Liver (tissue), 9 donors: ENCODE measurements around the gene DAPK2. TPM values are rescaled to one million over a fixed set of nuclear protein-coding genes. Genes with fewer than 3 reads are reported as not detected.
"Not testable (repeated sequence)": the region's sequence is repeated elsewhere in the genome, so short reads cannot be mapped to it uniquely, and the experiment has no call there.

Source experiments
- DNase-seq: peaks from one replicate; pipeline ENCODE4 v3.0.0-alpha.2; 2017; ENCODE audit warnings: low spot score
- H3K27ac ChIP-seq, 2 donors: one replicate each; pipeline ENCODE4 v1.7.0; 2013; ENCODE audit warnings: inconsistent platforms in 2 of 2, low read length in 2 of 2, control low read depth in 1 of 2, low read depth in 1 of 2, mild to moderate bottlenecking in 1 of 2
- H3K27me3 ChIP-seq, 4 donors: one replicate each; pipeline versions ENCODE4 v1.6.1 to v1.7.0; 2013; ENCODE audit warnings: low read length in 3 of 4, inconsistent platforms in 1 of 4, mild to moderate bottlenecking in 1 of 4, moderate library complexity in 1 of 4; ENCODE audit not compliant: control insufficient read depth in 4 of 4, insufficient read depth in 4 of 4
- H3K36me3 ChIP-seq, 4 donors: one replicate each; pipeline versions ENCODE4 v1.6.1 to v1.7.0; 2013; ENCODE audit warnings: low read length in 3 of 4, mild to moderate bottlenecking in 3 of 4, low read depth in 1 of 4, moderate library complexity in 1 of 4; ENCODE audit not compliant: control insufficient read depth in 4 of 4, insufficient read depth in 3 of 4
- H3K4me1 ChIP-seq, 4 donors: one replicate each; pipeline versions ENCODE4 v1.6.1 to v1.7.0; 2013; ENCODE audit warnings: low read length in 3 of 4, mild to moderate bottlenecking in 3 of 4, moderate library complexity in 1 of 4; ENCODE audit not compliant: control insufficient read depth in 4 of 4, insufficient read depth in 4 of 4
- H3K4me3 ChIP-seq, 3 donors: one replicate each; pipeline versions ENCODE4 v1.6.1 to v1.7.0; 2013; ENCODE audit warnings: low read length in 3 of 3, control low read depth in 1 of 3, low read depth in 1 of 3, mild to moderate bottlenecking in 1 of 3
- H3K9ac ChIP-seq, 2 donors: one replicate each; pipeline ENCODE4 v1.7.0; 2013; ENCODE audit warnings: low read length in 2 of 2, mild to moderate bottlenecking in 2 of 2, moderate library complexity in 2 of 2, control low read depth in 1 of 2, low read depth in 1 of 2
- H3K9me3 ChIP-seq, 4 donors: one replicate each; pipeline versions ENCODE4 v1.6.1 to v1.7.0; 2013; ENCODE audit warnings: low read length in 3 of 4; ENCODE audit not compliant: control insufficient read depth in 4 of 4
- EGR1 ChIP-seq, 2 donors: IDR thresholded peaks; 2 replicates each; pipeline ENCODE4 v1.6.1; 2016 to 2018; ENCODE audit warnings: antibody characterized with exemption in 2 of 2, low read depth in 2 of 2
- FOXA1 ChIP-seq: IDR thresholded peaks from 2 replicates; pipeline ENCODE4 v1.6.1; 2016; ENCODE audit warnings: antibody characterized with exemption
- FOXA2 ChIP-seq: IDR thresholded peaks from 2 replicates; pipeline ENCODE4 v1.6.1; 2016; ENCODE audit warnings: antibody characterized with exemption
- GABPA ChIP-seq, 2 donors: IDR thresholded peaks in 1 of 2; conservative IDR thresholded peaks in 1 of 2; 2 replicates each; pipeline ENCODE4 v1.6.1; 2016; ENCODE audit warnings: antibody characterized with exemption in 2 of 2, mild to moderate bottlenecking in 1 of 2, moderate library complexity in 1 of 2
- HNF4A ChIP-seq, 2 donors: conservative IDR thresholded peaks; 2 replicates each; pipeline ENCODE4 v1.6.1; 2016; ENCODE audit warnings: antibody characterized with exemption in 2 of 2, mild to moderate bottlenecking in 2 of 2
- JUND ChIP-seq, 2 donors: IDR thresholded peaks; 2 replicates each; pipeline ENCODE4 v1.6.1; 2016; ENCODE audit warnings: antibody characterized with exemption in 2 of 2
- NR2F2 ChIP-seq: IDR thresholded peaks from 2 replicates; pipeline ENCODE4 v1.6.1; 2016; ENCODE audit warnings: antibody characterized with exemption
- RAD21 ChIP-seq, 2 donors: IDR thresholded peaks; 2 replicates each; pipeline ENCODE4 v1.6.1; 2016; ENCODE audit warnings: antibody characterized with exemption in 2 of 2, mild to moderate bottlenecking in 2 of 2
- RXRA ChIP-seq, 2 donors: IDR thresholded peaks; 2 replicates each; pipeline ENCODE4 v1.6.1; 2017 to 2018; ENCODE audit warnings: antibody characterized with exemption in 2 of 2, mild to moderate bottlenecking in 1 of 2
- SP1 ChIP-seq: IDR thresholded peaks from 2 replicates; pipeline ENCODE4 v1.6.1; 2018; ENCODE audit warnings: antibody characterized with exemption, mild to moderate bottlenecking
- WGBS: extraction: QIAGEN DNeasy Blood & Tissue Kit; methylation state at CpG from one replicate; pipeline ENCODE4 v1.1.7; 2013; 5-methylcytosine and 5-hydroxymethylcytosine counted together
- polyA plus RNA-seq, 2 donors: library from polyadenylated mRNA; stranded (reverse) in 1 of 2; unstranded in 1 of 2; fragments of 200-250 nt in 1 of 2; fragments of >200 nt in 1 of 2; fragmentation: Nextera tagmentation in 1 of 2; extraction: Ambion mirVana in 1 of 2; gene quantifications; one replicate each; pipeline versions ENCODE4 v1.2.1 to v1.2.3, GENCODE V29; 2013 to 2015
- total RNA-seq, 2 donors: library from RNA; depleted of rRNA; stranded (reverse); fragments of >200 nt; gene quantifications; one replicate each; pipeline ENCODE4 v1.2.3, GENCODE V29; 2014
- TF ChIP-seq, protein P1 (sequence below): IDR thresholded peaks from 2 replicates; pipeline ENCODE4 v1.6.1; 2016; ENCODE audit warnings: antibody characterized with exemption
- TF ChIP-seq, protein P2 (sequence below): IDR thresholded peaks from 2 replicates; pipeline ENCODE4 v1.6.1; 2016; ENCODE audit warnings: antibody characterized with exemption
- TF ChIP-seq, protein P3 (sequence below): IDR thresholded peaks from 2 replicates; pipeline ENCODE4 v1.6.1; 2016; ENCODE audit warnings: antibody characterized with exemption
- TF ChIP-seq, protein P4 (sequence below): fragments of 150-350 bp; IDR thresholded peaks from 2 replicates; pipeline ENCODE4 v1.5.1; 2017; ENCODE audit warnings: improper control_type of control experiment, low read depth, low read length; ENCODE audit not compliant: missing input control
- TF ChIP-seq, protein P5 (sequence below): IDR thresholded peaks from 2 replicates; pipeline ENCODE4 v1.6.1; 2016; ENCODE audit warnings: antibody characterized with exemption, mild to moderate bottlenecking
- donor health status: healthy.
- donor health status: healthy.
- donor health status: healthy.
- donor health status: healthy.
- donor health status: healthy.

The DAPK2 gene
- total and polyA plus RNA-seq, 4 donors: 1.0 to 3.6 (median 1.1) TPM

DNA sequence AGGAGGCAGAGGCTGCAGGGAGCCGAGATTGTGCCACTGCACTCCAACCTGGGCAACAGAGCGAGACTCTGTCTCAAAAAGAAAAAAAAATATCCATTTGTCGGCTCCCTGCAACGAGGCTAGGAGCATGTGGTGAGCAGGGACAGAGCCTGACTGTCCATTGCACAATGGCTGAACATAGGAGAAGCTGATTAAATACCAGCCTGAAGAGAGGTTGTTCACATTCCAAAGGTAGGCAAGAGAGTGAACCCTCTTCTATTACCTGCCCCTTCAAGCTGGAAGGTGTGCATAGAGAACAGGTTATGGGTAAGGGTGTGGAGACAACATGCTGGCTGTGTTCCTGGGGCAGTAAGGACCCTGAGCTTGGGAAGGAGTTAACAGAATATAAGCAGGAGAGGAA lies 78.7 kb downstream of the DAPK2 start:
- Histone ChIP-seq H3K4me1 (peaks cover 3 to 15% (median 9%) of the 10 kb centered on the region in 4 donors), H3K9me3 (no peaks in the 10 kb centered on the region), H3K9ac (no peak overlapping the region), H3K36me3 (no peaks in the 10 kb centered on the region), H3K4me3 (no peak overlapping the region), H3K27ac (no peak overlapping the region), H3K27me3 (no peaks in the 10 kb centered on the region)
- TF ChIP-seq FOXA2 (no peak), HNF4A (conservative IDR thresholded peaks at IDR 0.05) (peak; percentile 8 to 21), RAD21 (IDR thresholded peaks at IDR 0.05) (peak in 1 of 2 donors; percentile 7)
- DNase-seq: no peak
- 71% methylated on average over 4 of the region's 4 CpGs for WGBS

DNA sequence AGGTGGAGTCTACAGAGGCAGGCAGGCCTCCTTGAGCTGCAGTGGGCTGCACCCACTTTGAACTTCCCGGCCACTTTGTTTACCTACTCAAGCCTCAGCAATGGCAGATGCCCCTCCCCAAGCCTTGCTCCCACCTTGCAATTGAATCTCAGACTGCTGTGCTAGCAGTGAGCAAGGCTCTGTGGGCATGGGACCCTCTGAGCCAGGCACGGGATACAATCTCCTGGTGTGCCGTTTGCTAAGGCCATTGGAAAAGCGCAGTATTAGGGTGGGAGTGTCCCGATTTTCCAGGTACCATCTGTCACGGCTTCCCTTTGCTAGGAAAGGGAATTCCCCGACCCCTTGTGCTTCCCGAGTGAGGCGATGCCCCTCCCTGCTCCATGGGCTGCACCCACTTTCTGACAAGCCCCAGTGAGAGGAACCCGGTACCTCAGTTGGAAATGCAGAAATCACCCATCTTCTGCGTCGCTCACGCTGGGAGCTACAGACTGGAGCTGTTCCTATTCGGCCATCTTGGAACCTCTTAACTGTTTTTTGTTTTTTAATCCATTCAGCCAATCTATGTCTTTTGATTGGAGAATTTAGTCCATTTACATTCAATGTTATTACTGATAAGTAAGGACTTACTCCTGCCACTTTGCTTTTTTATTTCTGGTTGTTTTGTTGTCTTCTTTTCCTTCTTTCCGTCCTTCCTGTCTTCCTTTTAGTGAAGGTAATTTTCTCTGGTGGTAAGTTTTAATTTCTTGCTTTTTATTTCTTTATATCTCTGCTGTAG lies 83.2 kb downstream of the DAPK2 start:
- 96% methylated on average over 15 of the region's 15 CpGs for WGBS
- H3K4me3 ChIP-seq, DNase-seq, H3K9ac ChIP-seq, H3K27me3 ChIP-seq, H3K4me1 ChIP-seq, H3K27ac ChIP-seq, H3K9me3 ChIP-seq, H3K36me3 ChIP-seq: not testable (repeated sequence)

DNA sequence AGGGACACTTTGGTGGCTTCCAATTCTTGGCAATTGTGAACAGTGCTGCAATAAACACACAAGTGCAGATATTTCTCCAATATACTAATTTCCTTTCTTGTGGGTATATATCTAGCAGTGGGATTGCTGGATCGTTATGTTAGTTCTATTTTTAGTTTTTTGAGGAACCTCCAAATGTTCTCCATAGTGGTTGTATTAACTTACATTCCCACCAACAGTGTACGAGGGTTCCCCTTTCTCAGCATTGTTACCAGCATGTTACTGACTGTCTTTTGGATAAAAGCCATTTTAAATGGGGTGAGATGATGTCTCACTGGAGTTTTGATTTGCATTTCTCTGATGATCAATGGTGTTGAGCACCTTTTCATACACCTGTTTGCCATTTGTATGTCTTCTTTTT lies 92.8 kb downstream of the DAPK2 start:
- 55% methylated on average over 2 of the region's 2 CpGs for WGBS
- Histone ChIP-seq H3K36me3 (no peaks in the 10 kb centered on the region), H3K27ac (no peak overlapping the region), H3K9ac (no peak overlapping the region), H3K9me3 (no peaks in the 10 kb centered on the region), H3K27me3 (no peaks in the 10 kb centered on the region), H3K4me3 (no peak overlapping the region), H3K4me1 (no peaks in the 10 kb centered on the region)
- TF ChIP-seq EGR1 (IDR thresholded peaks at IDR 0.05; ENCODE audit: low read depth in 2 of 2) (no peak), HNF4A (conservative IDR thresholded peaks at IDR 0.05) (no peak), FOXA2 (no peak), NR2F2 (no peak), RXRA (IDR thresholded peaks at IDR 0.05) (no peak), GABPA (IDR thresholded peaks at IDR 0.05 in 1 of 2, conservative IDR thresholded peaks at IDR 0.05 in 1 of 2) (no peak), FOXA1 (no peak), SP1 (no peak), RAD21 (IDR thresholded peaks at IDR 0.05) (no peak), JUND (IDR thresholded peaks at IDR 0.05) (no peak)
- TF ChIP-seq, protein P1, sequence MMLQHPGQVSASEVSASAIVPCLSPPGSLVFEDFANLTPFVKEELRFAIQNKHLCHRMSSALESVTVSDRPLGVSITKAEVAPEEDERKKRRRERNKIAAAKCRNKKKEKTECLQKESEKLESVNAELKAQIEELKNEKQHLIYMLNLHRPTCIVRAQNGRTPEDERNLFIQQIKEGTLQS: no peak
- TF ChIP-seq, protein P2, sequence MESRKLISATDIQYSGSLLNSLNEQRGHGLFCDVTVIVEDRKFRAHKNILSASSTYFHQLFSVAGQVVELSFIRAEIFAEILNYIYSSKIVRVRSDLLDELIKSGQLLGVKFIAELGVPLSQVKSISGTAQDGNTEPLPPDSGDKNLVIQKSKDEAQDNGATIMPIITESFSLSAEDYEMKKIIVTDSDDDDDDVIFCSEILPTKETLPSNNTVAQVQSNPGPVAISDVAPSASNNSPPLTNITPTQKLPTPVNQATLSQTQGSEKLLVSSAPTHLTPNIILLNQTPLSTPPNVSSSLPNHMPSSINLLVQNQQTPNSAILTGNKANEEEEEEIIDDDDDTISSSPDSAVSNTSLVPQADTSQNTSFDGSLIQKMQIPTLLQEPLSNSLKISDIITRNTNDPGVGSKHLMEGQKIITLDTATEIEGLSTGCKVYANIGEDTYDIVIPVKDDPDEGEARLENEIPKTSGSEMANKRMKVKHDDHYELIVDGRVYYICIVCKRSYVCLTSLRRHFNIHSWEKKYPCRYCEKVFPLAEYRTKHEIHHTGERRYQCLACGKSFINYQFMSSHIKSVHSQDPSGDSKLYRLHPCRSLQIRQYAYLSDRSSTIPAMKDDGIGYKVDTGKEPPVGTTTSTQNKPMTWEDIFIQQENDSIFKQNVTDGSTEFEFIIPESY: no peak
- TF ChIP-seq, protein P3, sequence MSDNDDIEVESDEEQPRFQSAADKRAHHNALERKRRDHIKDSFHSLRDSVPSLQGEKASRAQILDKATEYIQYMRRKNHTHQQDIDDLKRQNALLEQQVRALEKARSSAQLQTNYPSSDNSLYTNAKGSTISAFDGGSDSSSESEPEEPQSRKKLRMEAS: no peak
- TF ChIP-seq, protein P4, sequence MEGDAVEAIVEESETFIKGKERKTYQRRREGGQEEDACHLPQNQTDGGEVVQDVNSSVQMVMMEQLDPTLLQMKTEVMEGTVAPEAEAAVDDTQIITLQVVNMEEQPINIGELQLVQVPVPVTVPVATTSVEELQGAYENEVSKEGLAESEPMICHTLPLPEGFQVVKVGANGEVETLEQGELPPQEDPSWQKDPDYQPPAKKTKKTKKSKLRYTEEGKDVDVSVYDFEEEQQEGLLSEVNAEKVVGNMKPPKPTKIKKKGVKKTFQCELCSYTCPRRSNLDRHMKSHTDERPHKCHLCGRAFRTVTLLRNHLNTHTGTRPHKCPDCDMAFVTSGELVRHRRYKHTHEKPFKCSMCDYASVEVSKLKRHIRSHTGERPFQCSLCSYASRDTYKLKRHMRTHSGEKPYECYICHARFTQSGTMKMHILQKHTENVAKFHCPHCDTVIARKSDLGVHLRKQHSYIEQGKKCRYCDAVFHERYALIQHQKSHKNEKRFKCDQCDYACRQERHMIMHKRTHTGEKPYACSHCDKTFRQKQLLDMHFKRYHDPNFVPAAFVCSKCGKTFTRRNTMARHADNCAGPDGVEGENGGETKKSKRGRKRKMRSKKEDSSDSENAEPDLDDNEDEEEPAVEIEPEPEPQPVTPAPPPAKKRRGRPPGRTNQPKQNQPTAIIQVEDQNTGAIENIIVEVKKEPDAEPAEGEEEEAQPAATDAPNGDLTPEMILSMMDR: no peak
- TF ChIP-seq, protein P5, sequence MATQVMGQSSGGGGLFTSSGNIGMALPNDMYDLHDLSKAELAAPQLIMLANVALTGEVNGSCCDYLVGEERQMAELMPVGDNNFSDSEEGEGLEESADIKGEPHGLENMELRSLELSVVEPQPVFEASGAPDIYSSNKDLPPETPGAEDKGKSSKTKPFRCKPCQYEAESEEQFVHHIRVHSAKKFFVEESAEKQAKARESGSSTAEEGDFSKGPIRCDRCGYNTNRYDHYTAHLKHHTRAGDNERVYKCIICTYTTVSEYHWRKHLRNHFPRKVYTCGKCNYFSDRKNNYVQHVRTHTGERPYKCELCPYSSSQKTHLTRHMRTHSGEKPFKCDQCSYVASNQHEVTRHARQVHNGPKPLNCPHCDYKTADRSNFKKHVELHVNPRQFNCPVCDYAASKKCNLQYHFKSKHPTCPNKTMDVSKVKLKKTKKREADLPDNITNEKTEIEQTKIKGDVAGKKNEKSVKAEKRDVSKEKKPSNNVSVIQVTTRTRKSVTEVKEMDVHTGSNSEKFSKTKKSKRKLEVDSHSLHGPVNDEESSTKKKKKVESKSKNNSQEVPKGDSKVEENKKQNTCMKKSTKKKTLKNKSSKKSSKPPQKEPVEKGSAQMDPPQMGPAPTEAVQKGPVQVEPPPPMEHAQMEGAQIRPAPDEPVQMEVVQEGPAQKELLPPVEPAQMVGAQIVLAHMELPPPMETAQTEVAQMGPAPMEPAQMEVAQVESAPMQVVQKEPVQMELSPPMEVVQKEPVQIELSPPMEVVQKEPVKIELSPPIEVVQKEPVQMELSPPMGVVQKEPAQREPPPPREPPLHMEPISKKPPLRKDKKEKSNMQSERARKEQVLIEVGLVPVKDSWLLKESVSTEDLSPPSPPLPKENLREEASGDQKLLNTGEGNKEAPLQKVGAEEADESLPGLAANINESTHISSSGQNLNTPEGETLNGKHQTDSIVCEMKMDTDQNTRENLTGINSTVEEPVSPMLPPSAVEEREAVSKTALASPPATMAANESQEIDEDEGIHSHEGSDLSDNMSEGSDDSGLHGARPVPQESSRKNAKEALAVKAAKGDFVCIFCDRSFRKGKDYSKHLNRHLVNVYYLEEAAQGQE: no peak
- no peak for DNase-seq
